Type B pancreatic cell (in vitro differentiated cells): ENCODE data around the gene SPAG9. TPM values are rescaled to one million over a fixed set of nuclear protein-coding genes. Genes with fewer than 3 reads are reported as not detected.

ENCODE experiments used
- DNase-seq: peaks from one replicate; pipeline ENCODE4 v3.0.0; 2021; ENCODE audit warnings: mixed read lengths; ENCODE audit not compliant: unreplicated experiment; ENCODE audit errors: extremely low spot score
- H3K27ac Mint-ChIP-seq: 2 replicates; pipeline ENCODE4 v1.8.0; 2021; ENCODE audit warnings: mild to moderate bottlenecking, mixed read lengths
- H3K27me3 Mint-ChIP-seq: 2 replicates; pipeline ENCODE4 v1.8.0; 2021; ENCODE audit warnings: mixed read lengths
- H3K36me3 Mint-ChIP-seq: 2 replicates; pipeline ENCODE4 v1.8.0; 2021; ENCODE audit warnings: mixed read lengths
- H3K4me1 Mint-ChIP-seq: one replicate; pipeline ENCODE4 v1.8.0; 2021; ENCODE audit warnings: mixed read lengths; ENCODE audit not compliant: unreplicated experiment
- H3K4me3 Mint-ChIP-seq: 2 replicates; pipeline ENCODE4 v1.8.0; 2021; ENCODE audit warnings: mild to moderate bottlenecking, mixed read lengths
- H3K9me3 Mint-ChIP-seq: 2 replicates; pipeline ENCODE4 v1.8.0; 2021; ENCODE audit warnings: mixed read lengths
- CTCF ChIP-seq: fragments of 200-600 bp; sonication (generic); conservative IDR thresholded peaks from 2 replicates; pipeline ENCODE4 v1.5.0; 2021; ENCODE audit warnings: antibody characterized with exemption, mild to moderate bottlenecking
- total RNA-seq: library from RNA; stranded (reverse); gene quantifications from 2 replicates; pipeline ENCODE4 v1.2.1, GENCODE V29; 2021; ENCODE audit warnings: low replicate concordance

Gene SPAG9
- total RNA-seq, 1 donor from 2014 or later, result 82.9 TPM

GRCh38 chr17:50966163-50966666 lies 154.5 kb downstream of the SPAG9 start:
- Mint-ChIP-seq H3K27me3 (no peaks in the 10 kb centered on the region), H3K36me3 (peaks cover 31% of the 10 kb centered on the region), H3K4me1 (no peaks in the 10 kb centered on the region), H3K9me3 (no peaks in the 10 kb centered on the region), H3K27ac (no peak overlapping the region), H3K4me3 (no peak overlapping the region)
- TF ChIP-seq CTCF, result no peak
- DNase-seq, result no peak

- Mint-ChIP-seq H3K27me3 (no peaks in the 10 kb centered on the region), H3K4me3 (no peak overlapping the region), H3K27ac (no peak overlapping the region), H3K9me3 (no peaks in the 10 kb centered on the region), H3K4me1 (no peaks in the 10 kb centered on the region), H3K36me3 (peaks cover 21% of the 10 kb centered on the region)
- no peak for TF ChIP-seq CTCF
- no peak for DNase-seq
These were observed 157.5 kb downstream of the SPAG9 start for GRCh38 chr17:50963139-50963538.

GRCh38 chr17:50961282-50962220 lies 159.1 kb downstream of the SPAG9 start:
- peaks cover 3% of the 10 kb centered on the region for H3K4me1 Mint-ChIP-seq
- TF ChIP-seq CTCF, result no peak
- no peak overlapping the region for H3K4me3 Mint-ChIP-seq
- no peaks in the 10 kb centered on the region for H3K9me3 Mint-ChIP-seq
- peaks cover 17% of the 10 kb centered on the region for H3K36me3 Mint-ChIP-seq
- no peak overlapping the region for H3K27ac Mint-ChIP-seq
- no peak for DNase-seq
- H3K27me3 Mint-ChIP-seq, result no peaks in the 10 kb centered on the region

- Mint-ChIP-seq H3K36me3 (peaks cover 3% of the 10 kb centered on the region), H3K4me3 (no peak overlapping the region), H3K27ac (no peak overlapping the region), H3K27me3 (no peaks in the 10 kb centered on the region), H3K9me3 (no peaks in the 10 kb centered on the region), H3K4me1 (peaks cover 19% of the 10 kb centered on the region)
- TF ChIP-seq CTCF, result no peak
- DNase-seq, result no peak
These were observed 161.3 kb downstream of the SPAG9 start for GRCh38 chr17:50959341-50959740.

- Mint-ChIP-seq H3K27me3 (no peaks in the 10 kb centered on the region), H3K4me1 (peaks cover 23% of the 10 kb centered on the region), H3K27ac (peak overlapping the region; percentile 29), H3K36me3 (peaks cover 2% of the 10 kb centered on the region), H3K9me3 (no peaks in the 10 kb centered on the region), H3K4me3 (no peak overlapping the region)
- no peak for TF ChIP-seq CTCF
- DNase-seq, result no peak
These were observed 162.8 kb downstream of the SPAG9 start for GRCh38 chr17:50957600-50958575.
